GM12878 (cell line): ENCODE data around the gene FMNL2. TPM values are rescaled to one million over a fixed set of nuclear protein-coding genes. Genes with fewer than 3 reads are reported as not detected.

Experiments
- ATAC-seq: fragments of 200-7000 bp; cut with Tn5 transposase; 3 replicates; pipeline ENCODE4 v1.9.1; 2020; ENCODE audit warnings: mild to moderate bottlenecking, moderate library complexity
- BruUV-seq: library from RNA; stranded (reverse); fragments of 400-500 nt; replicated peaks from 2 replicates; lab custom pipeline; 2021; lab: Mats Ljungman, UMichigan
- CTCF ChIA-PET: fragments of 300-600 bp; sonication (Branson Sonifier 250); formaldehyde crosslinking; extraction: SDS; loops from one replicate; lab custom pipeline; 2021; ENCODE audit warnings: inconsistent platforms; lab: Yijun Ruan, JAX
- POLR2A ChIA-PET: fragments of 350-600 bp; formaldehyde crosslinking; extraction: SDS; loops from one replicate; lab custom pipeline; 2021; ENCODE audit warnings: inconsistent platforms; lab: Charles Lee
- RAD21 ChIA-PET: fragments of 300-600 bp; sonication (Branson Sonifier 250); formaldehyde crosslinking; loops from one replicate; lab custom pipeline; 2023; ENCODE audit warnings: antibody characterized with exemption; ENCODE audit not compliant: unreplicated experiment; lab: Charles Lee
- SMC1A ChIA-PET: fragments of 300-600 bp; sonication (Branson Sonifier 250); formaldehyde crosslinking; loops from one replicate; lab custom pipeline; 2023; ENCODE audit not compliant: unreplicated experiment, uncharacterized antibody; lab: Charles Lee
- DNase-seq: peaks from one replicate; pipeline ENCODE4 v3.0.0-alpha.2; 2011; ENCODE audit warnings: low read depth, low spot score
- FAIRE-seq: peaks from 3 replicates; lab custom pipeline; 2011; peaks lifted over from hg19 to GRCh38; lab: Jason Lieb, UNC
- H2AFZ ChIP-seq: 2 replicates; pipeline ENCODE4 v1.6.0; 2011; ENCODE audit warnings: low read depth, low read length, control low read depth; ENCODE audit not compliant: control insufficient read depth
- H3K27ac ChIP-seq: 2 replicates; pipeline ENCODE4 v1.5.1; 2011; ENCODE audit warnings: control low read depth; ENCODE audit not compliant: control insufficient read depth, insufficient read depth
- H3K27me3 ChIP-seq, 2 experiments: replicated peaks in 1 of 2; 2 replicates each; pipeline versions ENCODE4 v1.6.0 to v1.6.1; 2011; ENCODE audit warnings: low read length in 1 of 2; ENCODE audit not compliant: control insufficient read depth in 2 of 2, insufficient read depth in 2 of 2
- H3K36me3 ChIP-seq, 2 experiments: 2 replicates each; pipeline ENCODE4 v1.5.1; 2011; ENCODE audit warnings: low read length in 1 of 2; ENCODE audit not compliant: control insufficient read depth in 2 of 2, insufficient read depth in 2 of 2
- H3K4me1 ChIP-seq: 2 replicates; pipeline ENCODE4 v1.6.1; 2011; ENCODE audit warnings: mild to moderate bottlenecking, low read length, moderate library complexity, mixed read lengths; ENCODE audit not compliant: control insufficient read depth, insufficient read depth
- H3K4me2 ChIP-seq: 2 replicates; pipeline ENCODE4 v1.6.0; 2011; ENCODE audit warnings: control low read depth; ENCODE audit not compliant: control insufficient read depth, insufficient read depth
- H3K4me3 ChIP-seq: fragments of 200-600 bp; sonication (generic); 2 replicates; pipeline ENCODE4 v1.5.1; 2016
- H3K79me2 ChIP-seq: 2 replicates; pipeline ENCODE4 v1.6.0; 2011; ENCODE audit warnings: low read length; ENCODE audit not compliant: control insufficient read depth, insufficient read depth
- H3K9ac ChIP-seq: 2 replicates; pipeline ENCODE4 v1.8.0; 2011; ENCODE audit warnings: low read length, control low read depth, mixed read lengths; ENCODE audit not compliant: control insufficient read depth, insufficient read depth
- H3K9me3 ChIP-seq: replicated peaks from 3 replicates; pipeline ENCODE4 v1.5.1; 2011; ENCODE audit warnings: mild to moderate bottlenecking, low read length; ENCODE audit not compliant: control insufficient read depth, insufficient read depth
- H4K20me1 ChIP-seq: 2 replicates; pipeline ENCODE4 v1.6.0; 2011; ENCODE audit not compliant: control insufficient read depth, insufficient read depth
- BACH1 ChIP-seq: fragments of 450-650 bp; IDR thresholded peaks from 2 replicates; pipeline ENCODE4 v1.6.1; 2017; ENCODE audit warnings: mild to moderate bottlenecking, borderline replicate concordance
- BCL11A ChIP-seq: IDR thresholded peaks from 2 replicates; pipeline ENCODE4 v1.6.1; 2011; ENCODE audit warnings: low read depth, low read length
- CEBPB ChIP-seq, 2 experiments: fragments of 150-350 bp in 1 of 2; IDR thresholded peaks; 2 replicates each; pipeline ENCODE4 v1.6.1; 2012 to 2014; ENCODE audit warnings: low read depth in 2 of 2, low read length in 2 of 2, borderline replicate concordance in 1 of 2, inconsistent platforms in 1 of 2
- DPF2 ChIP-seq: fragments of 450-650 bp; IDR thresholded peaks from 2 replicates; pipeline ENCODE4 v1.6.1; 2017; ENCODE audit warnings: mild to moderate bottlenecking
- EED ChIP-seq: sonication (generic); IDR thresholded peaks from 2 replicates; pipeline ENCODE4 v1.6.1; 2016; ENCODE audit warnings: antibody characterized with exemption, low read depth
- HDAC2 ChIP-seq: fragments of 200-600 bp; sonication (generic); IDR thresholded peaks from 2 replicates; pipeline ENCODE4 v1.6.1; 2017
- IKZF1 ChIP-seq: fragments of 450-650 bp; conservative IDR thresholded peaks from 2 replicates; pipeline ENCODE4 v1.6.1; 2017; ENCODE audit warnings: antibody characterized with exemption, mild to moderate bottlenecking
- MTA2 ChIP-seq: fragments of 450-650 bp; IDR thresholded peaks from 2 replicates; pipeline ENCODE4 v1.6.1; 2016; ENCODE audit warnings: low read depth, mild to moderate bottlenecking, moderate library complexity
- NRF1 ChIP-seq: conservative IDR thresholded peaks from 2 replicates; pipeline ENCODE4 v1.6.1; 2011; ENCODE audit warnings: mild to moderate bottlenecking, low read depth, low read length, improper control_type of control experiment
- PAX8 ChIP-seq: fragments of 450-650 bp; IDR thresholded peaks from 2 replicates; pipeline ENCODE4 v1.6.1; 2017; ENCODE audit warnings: mild to moderate bottlenecking, moderate library complexity
- RBBP5 ChIP-seq: fragments of 200-600 bp; sonication (generic); conservative IDR thresholded peaks from 2 replicates; pipeline ENCODE4 v1.6.1; 2016
- SKIL ChIP-seq: fragments of 450-650 bp; IDR thresholded peaks from 2 replicates; pipeline ENCODE4 v1.6.1; 2017; ENCODE audit warnings: mild to moderate bottlenecking, low read depth, inconsistent platforms; ENCODE audit not compliant: poor library complexity, severe bottlenecking
- SMARCA5 ChIP-seq: fragments of 450-650 bp; IDR thresholded peaks from 2 replicates; pipeline ENCODE4 v1.6.1; 2017; ENCODE audit warnings: mild to moderate bottlenecking
- SREBF2 ChIP-seq: IDR thresholded peaks from 2 replicates; pipeline ENCODE4 v1.6.1; 2012; ENCODE audit warnings: mild to moderate bottlenecking, low read length
- TCF7 ChIP-seq: IDR thresholded peaks from 2 replicates; pipeline ENCODE4 v1.6.1; 2014; ENCODE audit warnings: antibody characterized with exemption, borderline replicate concordance
- ZBTB4 ChIP-seq: fragments of 450-650 bp; formaldehyde crosslinking; IDR thresholded peaks from 2 replicates; pipeline ENCODE4 v1.4.0; 2022; ENCODE audit warnings: mild to moderate bottlenecking, moderate library complexity
- ZBTB40 ChIP-seq: fragments of 450-650 bp; IDR thresholded peaks from 2 replicates; pipeline ENCODE4 v1.6.1; 2016; ENCODE audit warnings: mild to moderate bottlenecking, moderate library complexity, borderline replicate concordance
- ZNF207 ChIP-seq: fragments of 450-650 bp; IDR thresholded peaks from 2 replicates; pipeline ENCODE4 v1.6.1; 2014; ENCODE audit warnings: antibody characterized with exemption, mild to moderate bottlenecking, borderline replicate concordance
- ZNF622 ChIP-seq: fragments of 450-650 bp; IDR thresholded peaks from 2 replicates; pipeline ENCODE4 v1.6.1; 2017; ENCODE audit warnings: mild to moderate bottlenecking, inconsistent platforms
- WGBS: methylation state at CpG from one replicate; pipeline ENCODE4 v1.1.6; 2016; ENCODE audit warnings: low lambda C conversion rate; ENCODE audit not compliant: insufficient replicate concordance, insufficient coverage; ENCODE audit errors: missing lambda C conversion rate; 5-methylcytosine and 5-hydroxymethylcytosine counted together
- in situ Hi-C: fragments of 300-500 bp; cut with MboI; formaldehyde crosslinking; loops from 9 replicates; pipeline ENCODE4 v1.14.3; 2018; ENCODE audit warnings: mixed read lengths
- intact Hi-C: fragments of 100-400 bp; cut with micrococcal nuclease; formaldehyde crosslinking; loops from one replicate; pipeline ENCODE4 v1.14.2; 2022; ENCODE audit not compliant: unreplicated experiment
- polyA plus RNA-seq, 11 experiments: library from polyadenylated mRNA; depleted of rRNA in 4 of 11; unstranded in 6 of 11; stranded (reverse) in 5 of 11; fragments of >200 nt; fragmentation: Nextera tagmentation in 4 of 11; fragmentation: Illumina TruSeq in 1 of 11; extraction: Ambion mirVana in 4 of 11; extraction: Trizol in 1 of 11; gene quantifications; 1 replicate in 1 of 11; 2 replicates in 10 of 11; pipeline versions ENCODE4 v1.2.1 to v1.2.3, GENCODE V29; 2011 to 2016; ENCODE audit warnings: inconsistent platforms in 2 of 11, missing spikeins in 2 of 11, low read depth in 1 of 11
- total RNA-seq, 4 experiments: library from RNA; depleted of rRNA in 3 of 4; stranded (reverse); fragments of >200 nt in 3 of 4; fragmentation: Illumina TruSeq in 1 of 4; extraction: Trizol in 1 of 4; gene quantifications; 2 replicates each; pipeline versions ENCODE4 v1.2.1 to v1.2.3, GENCODE V29; 2013 to 2021

The FMNL2 gene
- total and polyA plus RNA-seq, 10 of the 15 experiments (the other 5 are each of a cell fraction or from before 2014, with no cell fraction given), result 0.13 to 9.9 (median 0.35) TPM

- Histone ChIP-seq H4K20me1 (no peaks in the 10 kb centered on the region), H3K9me3 (no peaks in the 10 kb centered on the region), H3K9ac (no peak overlapping the region), H3K4me2 (no peak overlapping the region), H2AFZ (no peak overlapping the region), H3K27ac (no peak overlapping the region), H3K36me3 (no peaks in the 10 kb centered on the region), H3K4me1 (no peaks in the 10 kb centered on the region), H3K79me2 (no peaks in the 10 kb centered on the region), H3K4me3 (no peak overlapping the region), H3K27me3 (no peaks in the 10 kb centered on the region)
- in situ Hi-C loops (no loop called here), intact Hi-C loops (no loop called here)
- ChIA-PET RAD21 (no interaction called here), POLR2A (no interaction called here), CTCF (interaction anchor here (1.1 to 2.0 kb wide), 2 partner anchors 118 to 308 kb away, joined by 3 to 5 read pairs; no protein-coding TSS in a partner anchor), SMC1A (no interaction called here)
- WGBS, result 36% methylated on average over 2 of the region's 2 CpGs
- no peak for ATAC-seq
- DNase-seq, result no peak
- no TSS peak for BruUV-seq
- FAIRE-seq, result no peak
- TF ChIP-seq ZNF207, result no peak
- no peak for TF ChIP-seq DPF2
- TF ChIP-seq TCF7, result no peak
- no peak for TF ChIP-seq ZBTB4 (CRISPR knock-in tag)
- TF ChIP-seq SREBF2, result no peak
- no peak for TF ChIP-seq SKIL
- no peak for TF ChIP-seq SMARCA5
- TF ChIP-seq ZNF622, result no peak
- TF ChIP-seq PAX8, result no peak
- TF ChIP-seq CEBPB (IDR thresholded peaks at IDR 0.05; ENCODE audit: borderline replicate concordance in 1 of 2, low read depth in 2 of 2, low read length in 2 of 2), result no peak
- TF ChIP-seq IKZF1, result no peak
- TF ChIP-seq RBBP5, result no peak
- TF ChIP-seq MTA2, result no peak
- TF ChIP-seq ZBTB40, result no peak
- no peak for TF ChIP-seq HDAC2
- TF ChIP-seq EED, result no peak
- no peak for TF ChIP-seq NRF1
- TF ChIP-seq BCL11A, result no peak
- no peak for TF ChIP-seq BACH1
Measured at GRCh38 chr2:152328013-152328412, 7.0 kb upstream of the FMNL2 start.
